Aorta (tissue), 5 donors: ENCODE results near the gene SIRT4. TPM values are rescaled to one million over a fixed set of nuclear protein-coding genes. Genes with fewer than 3 reads are reported as not detected.
"Not testable (repeated sequence)": the region's sequence is repeated elsewhere in the genome, so short reads cannot be mapped to it uniquely, and the experiment has no call there.

Experiments
- ATAC-seq: fragments of 200-7000 bp; cut with Tn5 transposase; one replicate; pipeline ENCODE4 v1.9.1; 2022; ENCODE audit warnings: moderate library complexity; ENCODE audit not compliant: low FRiP score
- DNase-seq, 2 donors: peaks; one replicate each; pipeline ENCODE4 v3.0.0-alpha.2; 2020
- H3K27ac ChIP-seq, 2 donors: one replicate each; pipeline ENCODE4 v1.5.1; 2013; ENCODE audit warnings: low read length in 2 of 2, mild to moderate bottlenecking in 2 of 2, moderate library complexity in 2 of 2, control low read depth in 1 of 2, inconsistent platforms in 1 of 2, low read depth in 1 of 2
- H3K27me3 ChIP-seq, 2 donors: one replicate each; pipeline ENCODE4 v1.6.1; 2013; ENCODE audit warnings: control low read depth in 1 of 2, low read length in 1 of 2, mild to moderate bottlenecking in 1 of 2, moderate library complexity in 1 of 2; ENCODE audit not compliant: insufficient read depth in 2 of 2, control insufficient read depth in 1 of 2
- H3K36me3 ChIP-seq, 2 donors: one replicate each; pipeline ENCODE4 v1.6.1; 2013; ENCODE audit warnings: control low read depth in 1 of 2, low read length in 1 of 2, mild to moderate bottlenecking in 1 of 2; ENCODE audit not compliant: insufficient read depth in 2 of 2, control insufficient read depth in 1 of 2
- H3K4me1 ChIP-seq, 2 donors: one replicate each; pipeline ENCODE4 v1.6.1; 2013; ENCODE audit warnings: low read length in 2 of 2, control low read depth in 1 of 2, mild to moderate bottlenecking in 1 of 2, moderate library complexity in 1 of 2; ENCODE audit not compliant: insufficient read depth in 2 of 2, control insufficient read depth in 1 of 2
- H3K4me3 ChIP-seq, 2 donors: one replicate each; pipeline ENCODE4 v1.5.1; 2013; ENCODE audit warnings: low read length in 2 of 2, control low read depth in 1 of 2, mild to moderate bottlenecking in 1 of 2
- H3K9me3 ChIP-seq: one replicate; pipeline ENCODE4 v1.6.1; 2013; ENCODE audit warnings: mild to moderate bottlenecking, low read length; ENCODE audit not compliant: control insufficient read depth
- WGBS, 2 donors: extraction: QIAGEN DNeasy Blood & Tissue Kit; methylation state at CpG; one replicate each; pipeline ENCODE4 v1.1.7; 2013; 5-methylcytosine and 5-hydroxymethylcytosine counted together
- intact Hi-C, 2 donors: fragments of 100-400 bp; cut with DNase I; formaldehyde crosslinking; loops; one replicate each; pipeline versions ENCODE4 v1.14.2 to v1.15.0; 2022
- long read RNA-seq, 2 donors: library from polyadenylated mRNA; unstranded; transcript quantifications; one replicate each; pipeline ENCODE4 v2.0.0, GENCODE V29; 2020 to 2021
- polyA plus RNA-seq, 2 donors: library from polyadenylated mRNA; stranded (reverse); fragments of 200-250 nt; gene quantifications; one replicate each; pipeline ENCODE4 v1.2.3, GENCODE V29; 2013
- total RNA-seq, 2 donors: library from RNA; stranded (reverse); fragmentation: NEBNext Ultra II Directional; extraction: Animal tissue kit (Norgen Biotek cat#: 25700); gene quantifications; one replicate each; pipeline ENCODE4 v1.2.1, GENCODE V29; 2021
- donor health status: healthy with polysubstance abuse.
- donor health status: Bipolar disorder and iron deficiency.
- donor health status: DM: no; HTN: no; CAD: no.
- donor health status: DM: no; HTN: no; CAD: no.
- donor health status: DM: yes; HTN: yes; CAD: no.

The SIRT4 gene, protein sequence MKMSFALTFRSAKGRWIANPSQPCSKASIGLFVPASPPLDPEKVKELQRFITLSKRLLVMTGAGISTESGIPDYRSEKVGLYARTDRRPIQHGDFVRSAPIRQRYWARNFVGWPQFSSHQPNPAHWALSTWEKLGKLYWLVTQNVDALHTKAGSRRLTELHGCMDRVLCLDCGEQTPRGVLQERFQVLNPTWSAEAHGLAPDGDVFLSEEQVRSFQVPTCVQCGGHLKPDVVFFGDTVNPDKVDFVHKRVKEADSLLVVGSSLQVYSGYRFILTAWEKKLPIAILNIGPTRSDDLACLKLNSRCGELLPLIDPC
- total RNA-seq (1 to 10 TPM in 1 of 2 donors, under 1 TPM in 1; 0.39 to 1.6 TPM), polyA plus RNA-seq (1 to 10 TPM; 1.8 to 2.5 TPM)
- long read RNA-seq, donor 1, partial matches to known transcripts, result 0 of 2 reads
- long read RNA-seq, donor 1, other reads (novel, unspliced or antisense), result 1 of 2 reads
- long read RNA-seq, donor 2, partial matches to known transcripts, result 0 of 2 reads
- long read RNA-seq, donor 2, other reads (novel, unspliced or antisense), result 1 of 2 reads

DNA sequence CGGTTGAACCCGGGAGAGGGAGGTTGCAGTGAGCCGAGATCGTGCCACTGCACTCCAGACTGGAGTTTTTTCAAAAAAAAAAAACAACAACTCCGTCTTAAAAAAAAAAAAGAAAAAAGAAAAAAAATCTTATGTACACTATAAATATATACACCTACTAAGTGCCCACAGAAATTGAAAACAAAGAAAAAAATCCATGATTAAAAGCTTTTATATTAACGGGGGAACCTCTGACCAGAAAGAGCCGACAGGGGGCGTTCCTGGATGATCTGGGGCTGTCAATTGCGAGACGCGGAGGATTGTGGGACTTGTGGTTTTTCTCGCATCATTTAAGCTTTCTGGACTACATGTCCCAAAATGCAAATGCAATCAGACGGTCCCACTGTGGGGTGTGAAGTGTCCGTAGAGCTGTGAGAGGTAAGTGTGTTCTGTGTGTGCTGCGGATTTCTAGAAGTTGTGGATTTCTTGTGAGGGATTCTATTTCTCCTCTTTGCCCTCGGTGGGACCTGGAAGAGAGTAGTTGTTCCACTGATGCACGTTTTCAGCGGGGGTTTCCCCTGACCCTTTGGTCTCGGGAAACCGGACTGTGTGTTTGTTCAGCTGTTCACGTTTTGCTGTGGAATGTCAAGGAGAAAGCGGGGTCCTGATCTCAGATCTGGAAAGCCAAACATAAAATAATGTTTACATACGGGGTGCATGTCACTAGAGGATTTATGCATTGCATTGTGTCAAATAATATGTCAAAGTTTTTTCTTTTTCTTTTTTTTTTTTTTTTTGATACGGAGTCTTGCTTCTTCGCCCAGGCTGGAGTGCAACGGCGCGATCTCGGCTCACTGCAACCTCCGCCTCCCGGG, at the start of gene SIRT4:
SIRT4 (plus strand) TSS at position 360 of the 854 bp plus-strand sequence. CDS start 1,241 bp downstream, outside the sequence.
- Histone ChIP-seq H3K4me1 (no peaks in the 10 kb centered on the region), H3K4me3 (peak within 1 kb of the TSS; percentile 32 to 55), H3K27ac (peak within 1 kb of the TSS in 1 of 2 donors; percentile 43), H3K9me3 (no peaks in the 10 kb centered on the region), H3K36me3 (no peaks in the 10 kb centered on the region), H3K27me3 (no peaks in the 10 kb centered on the region)
- 3 to 5% methylated on average over 31 of the region's 31 CpGs for WGBS, 2 donors
- peak; percentile 96 for ATAC-seq
- DNase-seq, result peak; percentile 91 to 93
- intact Hi-C loops, result no loop called here

DNA sequence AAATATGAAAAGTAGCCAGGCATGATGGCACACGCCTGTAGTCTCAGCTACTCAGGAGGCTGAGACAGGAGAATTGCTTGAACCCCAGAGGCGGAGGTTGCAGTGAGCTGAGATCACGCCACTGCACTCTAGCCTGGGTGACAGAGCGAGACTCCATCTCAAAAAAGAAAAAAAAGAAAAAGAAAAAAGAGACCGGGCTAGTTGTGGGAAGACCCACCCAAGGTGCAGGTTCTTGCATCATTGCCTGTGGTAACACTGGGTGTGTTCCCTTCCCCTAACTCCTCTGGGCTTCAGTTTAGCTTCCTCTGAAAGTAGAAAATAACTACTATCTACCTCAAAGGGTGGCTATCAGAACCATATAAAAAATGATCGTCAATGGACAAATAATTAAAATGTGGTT, 48.8 kb upstream of the SIRT4 start:
- H3K4me3 ChIP-seq, H3K27ac ChIP-seq, ATAC-seq, H3K9me3 ChIP-seq, intact Hi-C loops, DNase-seq, H3K36me3 ChIP-seq, H3K27me3 ChIP-seq: not testable (repeated sequence)
- WGBS, 2 donors, result 91 to 92% methylated on average over 6 of the region's 6 CpGs
- H3K4me1 ChIP-seq, result peaks cover 0 to 13% of the 10 kb centered on the region in 2 donors

DNA sequence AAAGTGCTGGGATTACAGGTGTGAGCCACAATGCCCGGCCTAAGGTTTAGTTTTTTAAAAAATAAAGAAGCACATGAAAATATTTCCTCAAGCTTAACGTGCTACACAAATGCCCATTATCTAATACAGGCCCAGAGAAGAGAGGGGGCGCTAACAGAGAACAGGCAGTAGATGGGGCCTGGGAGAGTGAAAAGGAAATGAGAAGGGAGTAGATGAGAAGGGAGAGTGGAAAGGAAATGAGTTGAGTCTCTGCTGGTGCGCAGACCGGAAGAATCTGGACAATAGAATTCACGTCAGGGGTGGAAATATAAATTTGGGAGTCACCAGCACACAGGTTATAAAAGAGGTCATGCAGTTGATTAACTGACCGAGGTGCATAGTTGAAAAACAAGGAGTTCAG, 47.3 kb upstream of the SIRT4 start:
- DNase-seq (no peak), ATAC-seq (no peak)
- Histone ChIP-seq H3K27ac (no peak overlapping the region), H3K27me3 (no peaks in the 10 kb centered on the region), H3K4me3 (no peak overlapping the region), H3K9me3 (no peaks in the 10 kb centered on the region), H3K4me1 (peaks cover 0 to 5% of the 10 kb centered on the region in 2 donors), H3K36me3 (no peaks in the 10 kb centered on the region)
- intact Hi-C loops, result no loop called here
- 90% methylated on average over 7 of the region's 7 CpGs for WGBS, 2 donors

DNA sequence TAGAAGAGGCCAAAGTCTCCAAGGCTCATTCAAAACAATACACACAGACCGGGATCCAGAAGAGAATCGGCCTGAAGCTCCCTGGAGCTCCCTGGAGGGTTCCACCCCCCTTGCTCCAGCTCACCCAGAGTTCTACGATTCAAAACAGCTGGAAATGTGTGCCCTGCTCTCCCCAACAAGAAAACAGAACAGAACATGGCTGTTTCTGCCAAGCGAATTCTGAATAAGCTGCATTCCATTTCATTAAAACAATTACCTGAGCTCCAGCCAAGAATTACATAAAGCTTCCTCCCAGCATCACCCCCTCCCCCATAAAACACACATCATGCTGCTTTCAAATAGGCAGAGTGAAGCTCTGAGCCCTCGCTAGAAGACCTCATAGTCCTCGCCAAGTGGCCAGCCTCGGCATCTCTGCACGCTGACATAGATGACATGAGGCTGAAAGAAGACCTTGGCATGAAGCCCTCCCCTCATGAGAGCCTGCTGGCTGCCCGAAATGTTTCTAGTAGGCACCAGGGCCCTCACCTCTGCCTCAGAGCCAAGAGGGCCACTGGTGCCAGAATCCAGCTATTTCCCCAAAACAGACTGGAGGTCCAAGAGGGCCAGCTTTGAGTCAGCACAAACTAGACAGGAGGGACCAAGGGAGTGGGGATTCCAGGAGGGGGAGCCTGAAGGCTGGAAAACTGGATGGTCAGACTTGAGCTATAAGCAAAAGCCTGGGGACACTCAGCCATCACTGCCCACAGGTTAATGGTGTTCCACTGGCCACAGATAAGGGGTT, 44.9 kb upstream of the SIRT4 start:
- intact Hi-C loops, result loop anchor here in 1 of 2 donors (2.0 kb wide), 1 partner anchor 22 kb away; no protein-coding TSS in a partner anchor
- H3K4me1 ChIP-seq, result peaks cover 0 to 4% of the 10 kb centered on the region in 2 donors
- H3K36me3 ChIP-seq, result no peaks in the 10 kb centered on the region
- peak overlapping the region; percentile 16 to 85 for H3K27ac ChIP-seq
- peak; percentile 86 for ATAC-seq
- H3K27me3 ChIP-seq, result no peaks in the 10 kb centered on the region
- no peak overlapping the region for H3K4me3 ChIP-seq
- H3K9me3 ChIP-seq, result no peaks in the 10 kb centered on the region
- peak in 1 of 2 donors; percentile 71 for DNase-seq
- WGBS, 2 donors, result 5 to 7% methylated on average over 9 of the region's 9 CpGs

- H3K4me1 ChIP-seq, result peaks cover 3 to 4% of the 10 kb centered on the region in 2 donors
- no peaks in the 10 kb centered on the region for H3K27me3 ChIP-seq
- H3K27ac ChIP-seq, result peak overlapping the region in 1 of 2 donors; percentile 20
- 86 to 89% methylated on average over 5 of the region's 5 CpGs for WGBS, 2 donors
- DNase-seq, result no peak
- no peak for ATAC-seq
- no peaks in the 10 kb centered on the region for H3K36me3 ChIP-seq
- H3K4me3 ChIP-seq, result no peak overlapping the region
- H3K9me3 ChIP-seq, result no peaks in the 10 kb centered on the region
- intact Hi-C loops, result no loop called here
These were observed 43.7 kb upstream of the SIRT4 start for GRCh38 chr12:120258323-120258896.

DNA sequence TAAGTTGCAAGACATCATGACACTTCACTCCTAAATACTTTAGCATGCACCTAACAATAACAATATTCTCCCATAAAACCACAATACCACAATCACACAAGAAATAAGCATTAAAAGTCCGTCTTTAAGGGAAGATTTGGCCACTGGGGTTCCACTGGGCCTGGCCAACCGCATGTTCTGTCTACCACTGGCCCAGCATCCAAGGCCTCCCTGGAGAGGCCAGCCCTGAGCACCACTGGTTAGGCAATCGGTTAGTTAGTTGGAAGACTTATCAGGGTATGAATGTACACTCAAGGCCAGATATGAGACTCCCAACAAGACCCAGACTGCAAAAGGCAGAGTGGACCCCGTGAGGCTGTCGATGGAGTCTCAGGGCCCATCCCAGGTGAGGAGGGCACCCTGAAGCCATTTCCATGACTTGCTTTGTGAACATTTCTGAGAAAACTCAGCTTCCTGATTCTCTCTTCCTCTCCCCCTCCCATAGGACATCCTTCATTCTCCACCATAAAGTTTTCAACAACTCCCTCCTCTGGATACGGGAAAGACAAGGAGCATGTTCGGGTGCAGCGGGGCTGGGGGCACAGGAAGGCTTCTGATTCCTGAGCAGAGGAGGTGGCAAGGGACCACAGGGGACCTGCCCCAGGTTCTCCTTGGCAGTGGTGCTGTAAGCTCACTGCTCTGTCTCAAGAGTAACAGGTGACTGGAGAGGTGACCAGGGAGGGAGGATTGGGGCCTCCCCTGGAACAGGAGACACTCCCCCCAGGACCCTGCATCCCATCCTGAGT, 42.5 kb upstream of the SIRT4 start:
- Histone ChIP-seq H3K4me3 (no peak overlapping the region), H3K4me1 (peaks cover 3 to 4% of the 10 kb centered on the region in 2 donors), H3K27me3 (no peaks in the 10 kb centered on the region), H3K36me3 (no peaks in the 10 kb centered on the region), H3K9me3 (no peaks in the 10 kb centered on the region), H3K27ac (peak overlapping the region in 1 of 2 donors; percentile 16)
- DNase-seq, result no peak
- intact Hi-C loops, result no loop called here
- WGBS, 2 donors, result 77 to 88% methylated on average over 8 of the region's 8 CpGs
- peak; percentile 54 for ATAC-seq

DNA sequence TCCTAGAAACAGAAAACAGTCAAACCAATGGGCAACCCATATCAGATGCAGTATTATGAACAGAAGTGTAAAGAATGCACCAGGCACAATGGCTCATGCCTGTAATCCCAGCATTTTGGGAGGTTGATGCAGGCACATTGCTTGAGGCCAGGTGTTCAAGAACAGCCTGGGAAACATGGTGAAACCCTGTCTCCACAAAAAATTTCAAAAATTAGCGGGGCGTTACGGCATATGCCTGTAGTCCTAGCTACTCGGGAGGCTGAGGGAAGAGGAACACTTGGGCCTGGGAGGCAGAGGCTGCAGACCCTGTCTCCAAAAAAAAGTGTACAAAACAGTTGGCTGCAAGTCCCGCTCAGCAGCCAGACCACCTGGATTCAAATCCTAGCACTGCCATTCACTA, 41.5 kb upstream of the SIRT4 start:
- no peaks in the 10 kb centered on the region for H3K36me3 ChIP-seq
- no peaks in the 10 kb centered on the region for H3K9me3 ChIP-seq
- no peak for ATAC-seq
- H3K4me3 ChIP-seq, result no peak overlapping the region
- DNase-seq, result no peak
- H3K27ac ChIP-seq, result no peak overlapping the region
- WGBS, 2 donors, result 96% methylated on average over 5 of the region's 5 CpGs
- intact Hi-C loops, result no loop called here
- H3K27me3 ChIP-seq, result no peaks in the 10 kb centered on the region
- H3K4me1 ChIP-seq, result peaks cover 3 to 4% of the 10 kb centered on the region in 2 donors
